Mesenchymal stem cell (in vitro differentiated cells and primary cell): ENCODE measurements around the gene TMEM202.
"Not testable (repeated sequence)": the region's sequence is repeated elsewhere in the genome, so short reads cannot be mapped to it uniquely, and the experiment has no call there.

ENCODE experiments used
- DNase-seq: peaks from one replicate; pipeline ENCODE4 v3.0.0-alpha.2; 2013
- H2AFZ ChIP-seq: one replicate; pipeline ENCODE4 v1.6.1; 2013; ENCODE audit warnings: low read depth, mild to moderate bottlenecking, control low read depth, inconsistent platforms, low read length, moderate library complexity
- H2AK5ac ChIP-seq: 2 replicates; pipeline ENCODE4 v1.6.1; 2013; ENCODE audit warnings: low read length, moderate library complexity, mild to moderate bottlenecking, inconsistent platforms; ENCODE audit not compliant: severe bottlenecking
- H2BK120ac ChIP-seq: one replicate; pipeline ENCODE4 v1.6.1; 2013; ENCODE audit warnings: low read depth, mild to moderate bottlenecking, inconsistent platforms, low read length, moderate library complexity
- H2BK12ac ChIP-seq, 2 experiments: one replicate each; pipeline ENCODE4 v1.6.1; 2013; ENCODE audit warnings: inconsistent platforms in 2 of 2, low read length in 2 of 2, mild to moderate bottlenecking in 2 of 2, moderate library complexity in 2 of 2, control low read depth in 1 of 2
- H2BK15ac ChIP-seq: one replicate; pipeline ENCODE4 v1.6.1; 2013; ENCODE audit warnings: mild to moderate bottlenecking, low read depth, inconsistent platforms; ENCODE audit not compliant: poor library complexity, severe bottlenecking
- H2BK5ac ChIP-seq: 2 replicates; pipeline ENCODE4 v1.6.1; 2013; ENCODE audit warnings: low read depth, mild to moderate bottlenecking, low read length, control low read depth, inconsistent platforms; ENCODE audit not compliant: poor library complexity, severe bottlenecking
- H3K14ac ChIP-seq, 2 experiments: one replicate each; pipeline ENCODE4 v1.6.1; 2013; ENCODE audit warnings: inconsistent platforms in 2 of 2, low read length in 2 of 2, control low read depth in 1 of 2, mild to moderate bottlenecking in 1 of 2, moderate library complexity in 1 of 2
- H3K18ac ChIP-seq, 2 experiments: one replicate each; pipeline ENCODE4 v1.6.1; 2013; ENCODE audit warnings: inconsistent platforms in 2 of 2, low read length in 2 of 2, control low read depth in 1 of 2, low read depth in 1 of 2, mild to moderate bottlenecking in 1 of 2
- H3K23ac ChIP-seq, 2 experiments: one replicate each; pipeline ENCODE4 v1.6.1; 2013; ENCODE audit warnings: inconsistent platforms in 2 of 2, low read length in 2 of 2, mild to moderate bottlenecking in 2 of 2, moderate library complexity in 2 of 2, control low read depth in 1 of 2
- H3K27ac ChIP-seq: 2 replicates; pipeline ENCODE4 v1.5.1; 2013; ENCODE audit warnings: mild to moderate bottlenecking, moderate library complexity, low read length, control low read depth, inconsistent platforms; ENCODE audit not compliant: poor library complexity, severe bottlenecking
- H3K27me3 ChIP-seq, 2 experiments: 2 replicates each; pipeline versions ENCODE4 v1.6.1 to v1.7.0; 2013; ENCODE audit warnings: low read length in 2 of 2, mild to moderate bottlenecking in 2 of 2, moderate library complexity in 2 of 2, control low read depth in 1 of 2, inconsistent platforms in 1 of 2; ENCODE audit not compliant: control insufficient read depth in 1 of 2, insufficient read depth in 1 of 2
- H3K36me3 ChIP-seq, 2 experiments: 2 replicates each; pipeline versions ENCODE4 v1.6.1 to v1.7.0; 2013; ENCODE audit warnings: low read length in 2 of 2, control low read depth in 1 of 2, inconsistent platforms in 1 of 2, low read depth in 1 of 2, mild to moderate bottlenecking in 1 of 2; ENCODE audit not compliant: insufficient read depth in 2 of 2, control insufficient read depth in 1 of 2
- H3K4ac ChIP-seq, 2 experiments: one replicate each; pipeline ENCODE4 v1.6.1; 2013; ENCODE audit warnings: inconsistent platforms in 2 of 2, low read length in 2 of 2, mild to moderate bottlenecking in 2 of 2, moderate library complexity in 2 of 2, control low read depth in 1 of 2, low read depth in 1 of 2
- H3K4me1 ChIP-seq: 2 replicates; pipeline ENCODE4 v1.6.1; 2013; ENCODE audit warnings: low read depth, low read length, control low read depth; ENCODE audit not compliant: control insufficient read depth, insufficient read depth
- H3K4me2 ChIP-seq: 2 replicates; pipeline ENCODE4 v1.6.1; 2013; ENCODE audit warnings: low read length, mild to moderate bottlenecking, inconsistent platforms; ENCODE audit not compliant: poor library complexity, severe bottlenecking
- H3K4me3 ChIP-seq, 2 experiments: 2 replicates each; pipeline versions ENCODE4 v1.5.1 to v1.7.0; 2013; ENCODE audit warnings: low read length in 2 of 2, mild to moderate bottlenecking in 2 of 2, control low read depth in 1 of 2, low read depth in 1 of 2; ENCODE audit not compliant: insufficient read depth in 1 of 2
- H3K79me1 ChIP-seq: replicated peaks from 2 replicates; pipeline ENCODE4 v1.6.1; 2013; ENCODE audit warnings: mild to moderate bottlenecking, control low read depth, low read length, inconsistent platforms; ENCODE audit not compliant: poor library complexity, severe bottlenecking
- H3K9ac ChIP-seq: 2 replicates; pipeline ENCODE4 v1.7.0; 2013; ENCODE audit warnings: mild to moderate bottlenecking, low read length, moderate library complexity
- H3K9me3 ChIP-seq: 2 replicates; pipeline ENCODE4 v1.7.0; 2013; ENCODE audit warnings: mild to moderate bottlenecking, low read length; ENCODE audit not compliant: control insufficient read depth
- H4K8ac ChIP-seq: one replicate; pipeline ENCODE4 v1.6.1; 2013; ENCODE audit warnings: inconsistent platforms, mild to moderate bottlenecking, low read length, moderate library complexity
- H4K91ac ChIP-seq: one replicate; pipeline ENCODE4 v1.6.1; 2013; ENCODE audit warnings: mild to moderate bottlenecking, low read length, inconsistent platforms
- WGBS: methylation state at CpG from one replicate; pipeline ENCODE4 v1.1.7; 2013; ENCODE audit warnings: mixed read lengths; 5-methylcytosine and 5-hydroxymethylcytosine counted together

Gene TMEM202

DNA sequence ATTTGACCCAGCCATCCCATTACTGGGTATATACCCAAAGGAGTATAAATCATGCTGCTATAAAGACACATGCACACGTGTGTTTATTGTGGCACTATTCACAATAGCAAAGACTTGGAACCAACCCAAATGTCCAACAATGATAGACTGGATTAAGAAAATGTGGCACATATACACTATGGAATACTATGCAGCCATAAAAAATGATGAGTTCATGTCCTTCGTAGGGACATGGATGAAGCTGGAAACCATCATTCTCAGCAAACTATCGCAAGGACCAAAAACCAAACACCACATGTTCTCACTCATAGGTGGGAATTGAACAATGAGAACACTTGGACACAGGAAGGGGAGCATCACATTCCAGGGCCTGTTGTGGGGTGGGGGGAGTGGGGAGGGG lies 15.2 kb downstream of the TMEM202 start:
- H3K23ac ChIP-seq, H3K4me2 ChIP-seq, H4K8ac ChIP-seq, H3K9ac ChIP-seq, H2AK5ac ChIP-seq, H3K4me3 ChIP-seq, H2BK5ac ChIP-seq, H3K18ac ChIP-seq, H2BK12ac ChIP-seq, H3K9me3 ChIP-seq, H2AFZ ChIP-seq, DNase-seq, H2BK120ac ChIP-seq, H3K36me3 ChIP-seq, H3K27ac ChIP-seq, H4K91ac ChIP-seq, H3K14ac ChIP-seq, H3K79me1 ChIP-seq, H2BK15ac ChIP-seq, H3K4me1 ChIP-seq, H3K4ac ChIP-seq: not testable (repeated sequence)
- no CpG with 5 or more reads among the region's 3 CpGs for WGBS
- H3K27me3 ChIP-seq: peaks cover 2 to 15% of the 10 kb centered on the region in 2 experiments

DNA sequence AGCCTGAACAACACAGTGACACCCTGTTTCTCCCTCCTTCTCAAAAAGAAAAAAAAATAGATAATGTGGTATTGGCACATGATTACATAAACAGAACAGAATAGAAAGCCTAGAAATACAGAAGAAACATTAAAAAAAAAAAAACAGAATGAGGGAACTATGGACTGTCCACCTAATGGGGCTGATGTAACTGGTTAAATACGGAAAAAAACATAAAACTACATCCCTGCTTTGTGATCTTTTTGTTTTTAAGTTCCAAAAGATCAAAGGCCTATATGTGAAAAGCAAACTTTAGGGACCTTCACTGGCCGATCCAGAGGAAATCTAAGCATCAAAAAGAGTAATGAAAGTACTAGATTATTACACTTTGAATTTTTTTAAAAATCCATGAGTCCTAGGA lies 17.2 kb downstream of the TMEM202 start:
- DNase-seq: no peak
- Histone ChIP-seq H3K79me1 (no peaks in the 10 kb centered on the region), H3K36me3 (no peaks in the 10 kb centered on the region), H4K91ac (no peak overlapping the region), H2AFZ (no peak overlapping the region), H3K4me2 (no peak overlapping the region), H3K27me3 (peaks cover 0 to 4% of the 10 kb centered on the region in 2 experiments), H2BK15ac (no peak overlapping the region), H3K4ac (no peak overlapping the region), H2BK5ac (no peak overlapping the region), H3K9ac (no peak overlapping the region), H2BK12ac (no peak overlapping the region), H3K27ac (no peak overlapping the region), H3K9me3 (peaks cover 5% of the 10 kb centered on the region), H3K18ac (no peak overlapping the region), H3K23ac (no peak overlapping the region), H4K8ac (no peak overlapping the region), H2AK5ac (no peak overlapping the region), H2BK120ac (no peak overlapping the region), H3K14ac (no peak overlapping the region), H3K4me1 (no peaks in the 10 kb centered on the region), H3K4me3 (no peak overlapping the region)
- no CpG with 5 or more reads among the region's 2 CpGs for WGBS

- H2BK15ac ChIP-seq, H2BK120ac ChIP-seq, H3K18ac ChIP-seq, H3K36me3 ChIP-seq, H2BK5ac ChIP-seq, H3K14ac ChIP-seq, H3K4me1 ChIP-seq, H2AFZ ChIP-seq, H3K27ac ChIP-seq, H3K9ac ChIP-seq, H3K4me2 ChIP-seq, H3K4ac ChIP-seq, H4K91ac ChIP-seq, H4K8ac ChIP-seq, H2AK5ac ChIP-seq, H3K4me3 ChIP-seq, DNase-seq, H3K79me1 ChIP-seq, H3K27me3 ChIP-seq, H2BK12ac ChIP-seq, H3K23ac ChIP-seq: not testable (repeated sequence)
- WGBS: 78% methylated on average over 2 of the region's 3 CpGs
- H3K9me3 ChIP-seq: peaks cover 11% of the 10 kb centered on the region
Observed at GRCh38 chr15:72419768-72420167, 21.7 kb downstream of the TMEM202 start.

DNA sequence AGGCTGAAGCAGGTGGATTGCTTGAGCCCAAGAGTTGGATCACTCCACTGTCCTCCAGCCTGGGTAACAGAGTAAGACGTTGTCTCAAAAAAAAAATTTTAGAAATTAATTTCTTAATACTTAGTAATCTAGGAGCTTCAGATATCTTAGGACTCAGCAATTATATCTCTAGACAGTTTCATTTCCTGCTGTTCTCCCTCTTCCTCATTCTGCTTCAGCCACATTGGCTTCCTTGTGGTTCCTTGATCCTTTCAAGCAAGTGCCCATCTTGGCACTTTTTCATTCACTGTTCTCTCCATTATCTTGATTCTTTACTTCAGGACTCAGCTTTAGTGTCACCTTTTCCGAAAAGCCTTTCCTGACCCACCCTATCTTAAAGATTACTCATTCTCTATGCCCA lies 22.5 kb downstream of the TMEM202 start:
- H3K9ac ChIP-seq: no peak overlapping the region
- no peak overlapping the region for H3K14ac ChIP-seq
- H2BK12ac ChIP-seq: no peak overlapping the region
- peaks cover 16% of the 10 kb centered on the region for H3K9me3 ChIP-seq
- H2BK15ac ChIP-seq: no peak overlapping the region
- no peak overlapping the region for H3K23ac ChIP-seq
- no peak overlapping the region for H4K91ac ChIP-seq
- WGBS: 86% methylated on average over 1 of the region's 2 CpGs
- H2AFZ ChIP-seq: no peak overlapping the region
- no peaks in the 10 kb centered on the region for H3K36me3 ChIP-seq
- no peaks in the 10 kb centered on the region for H3K79me1 ChIP-seq
- H3K27ac ChIP-seq: no peak overlapping the region
- H2BK5ac ChIP-seq: no peak overlapping the region
- no peak overlapping the region for H3K4ac ChIP-seq
- H3K18ac ChIP-seq: no peak overlapping the region
- H2AK5ac ChIP-seq: no peak overlapping the region
- DNase-seq: no peak
- H4K8ac ChIP-seq: no peak overlapping the region
- peaks cover 4 to 7% of the 10 kb centered on the region in 2 experiments for H3K27me3 ChIP-seq
- no peaks in the 10 kb centered on the region for H3K4me1 ChIP-seq
- H2BK120ac ChIP-seq: no peak overlapping the region
- H3K4me2 ChIP-seq: no peak overlapping the region
- no peak overlapping the region for H3K4me3 ChIP-seq
